PC-3 (cell line): Measurements from ENCODE around the gene CAMK4. TPM values are rescaled to one million over a fixed set of nuclear protein-coding genes. Genes with fewer than 3 reads are reported as not detected.

Experiments used
- ATAC-seq: fragments of 200-7000 bp; cut with Tn5 transposase; 2 replicates; pipeline ENCODE4 v1.9.1; 2020; ENCODE audit warnings: mild to moderate bottlenecking, moderate library complexity
- BruUV-seq: library from RNA; stranded (reverse); fragments of 400-500 nt; replicated peaks from 2 replicates; lab custom pipeline; 2021; lab: Mats Ljungman, UMichigan
- CTCF ChIA-PET: fragments of 300-600 bp; sonication (Branson Sonifier 250); formaldehyde crosslinking; loops from one replicate; lab custom pipeline; 2022; ENCODE audit warnings: antibody characterized with exemption; lab: Charles Lee
- POLR2A ChIA-PET: fragments of 300-600 bp; sonication (Branson Sonifier 250); formaldehyde crosslinking; loops from one replicate; lab custom pipeline; 2022; ENCODE audit warnings: antibody characterized with exemption; ENCODE audit not compliant: unreplicated experiment; lab: Charles Lee
- DNase-seq: peaks from one replicate; pipeline ENCODE4 v3.0.0-alpha.2; 2015
- H2AFZ ChIP-seq: fragments of 300-600 bp; sonication (generic); 2 replicates; pipeline ENCODE4 v1.6.0; 2016; ENCODE audit warnings: antibody characterized with exemption, low read length
- H3F3A ChIP-seq: fragments of 300-600 bp; sonication (generic); one replicate; pipeline ENCODE4 v1.6.0; 2017; ENCODE audit warnings: antibody characterized with exemption, low read length, control low read depth, mild to moderate bottlenecking; ENCODE audit not compliant: unreplicated experiment
- H3K27ac ChIP-seq: fragments of 300-600 bp; sonication (generic); 2 replicates; pipeline ENCODE4 v1.5.1; 2016; ENCODE audit warnings: mild to moderate bottlenecking, low read length
- H3K27me3 ChIP-seq: fragments of 300-600 bp; sonication (generic); 2 replicates; pipeline ENCODE4 v1.6.1; 2016; ENCODE audit warnings: low read length, mixed read lengths
- H3K36me3 ChIP-seq: fragments of 300-600 bp; sonication (generic); 2 replicates; pipeline ENCODE4 v1.6.1; 2016; ENCODE audit warnings: low read depth, mixed run types, low read length, mixed read lengths
- H3K4me1 ChIP-seq: fragments of 300-600 bp; sonication (generic); 2 replicates; pipeline ENCODE4 v1.5.1; 2016; ENCODE audit warnings: low read length; ENCODE audit not compliant: insufficient read depth
- H3K4me2 ChIP-seq: fragments of 300-600 bp; sonication (generic); 2 replicates; pipeline ENCODE4 v1.6.0; 2016; ENCODE audit warnings: low read length
- H3K4me3 ChIP-seq: fragments of 300-600 bp; sonication (generic); 2 replicates; pipeline ENCODE4 v1.5.1; 2016; ENCODE audit warnings: mild to moderate bottlenecking, low read length, mixed read lengths
- H3K79me2 ChIP-seq: fragments of 300-600 bp; sonication (generic); 2 replicates; pipeline ENCODE4 v1.6.1; 2017; ENCODE audit warnings: low read length, mixed read lengths
- H3K9ac ChIP-seq: fragments of 300-600 bp; sonication (generic); 2 replicates; pipeline ENCODE4 v1.6.0; 2016; ENCODE audit warnings: mild to moderate bottlenecking, low read length
- H3K9me2 ChIP-seq: fragments of 300-600 bp; sonication (generic); replicated peaks from 2 replicates; pipeline ENCODE4 v1.6.1; 2016; ENCODE audit warnings: mixed run types, low read length, mixed read lengths
- H3K9me3 ChIP-seq: fragments of 300-600 bp; sonication (generic); 2 replicates; pipeline ENCODE4 v1.6.1; 2016; ENCODE audit warnings: low read length, mixed read lengths
- H4K20me1 ChIP-seq: fragments of 300-600 bp; sonication (generic); 2 replicates; pipeline ENCODE4 v1.6.1; 2016; ENCODE audit warnings: low read length, mixed read lengths
- CTCF ChIP-seq: fragments of 300-600 bp; sonication (generic); conservative IDR thresholded peaks from 2 replicates; pipeline ENCODE4 v1.5.1; 2017; ENCODE audit warnings: antibody characterized with exemption, low read depth, mild to moderate bottlenecking, low read length
- EZH2 ChIP-seq: fragments of 300-600 bp; sonication (generic); IDR thresholded peaks from one replicate; pipeline ENCODE4 v1.6.1; 2017; ENCODE audit warnings: antibody characterized with exemption, mild to moderate bottlenecking, low read length; ENCODE audit not compliant: unreplicated experiment
- EZH2phosphoT487 ChIP-seq: fragments of 300-600 bp; sonication (generic); IDR thresholded peaks from 2 replicates; pipeline ENCODE4 v1.6.1; 2018; ENCODE audit warnings: mild to moderate bottlenecking, antibody characterized with exemption, low read length, borderline replicate concordance
- intact Hi-C: fragments of 100-400 bp; cut with micrococcal nuclease; formaldehyde crosslinking; loops from 2 replicates; pipeline ENCODE4 v1.9.0; 2023
- total RNA-seq: library from RNA; depleted of rRNA; stranded (reverse); fragments of >200 nt; gene quantifications from 2 replicates; pipeline ENCODE4 v1.2.3, GENCODE V29; 2014

The CAMK4 gene
- total RNA-seq, 1 experiment from 2014 or later: 0.55 TPM

GRCh38 chr5:111494355-111494999, 270.3 kb downstream of the CAMK4 start:
- ATAC-seq (no peak), DNase-seq (no peak)
- no peaks in the 10 kb centered on the region for H3K27me3 ChIP-seq
- intact Hi-C loops: no loop called here
- no peak overlapping the region for H3K9ac ChIP-seq
- no peaks in the 10 kb centered on the region for H3K36me3 ChIP-seq
- H3K4me2 ChIP-seq: no peak overlapping the region
- no peaks in the 10 kb centered on the region for H3K79me2 ChIP-seq
- no peak overlapping the region for H2AFZ ChIP-seq
- no peaks in the 10 kb centered on the region for H3K4me1 ChIP-seq
- BruUV-seq: no TSS peak
- no peaks in the 10 kb centered on the region for H3F3A ChIP-seq
- ChIA-PET CTCF (no interaction called here), POLR2A (no interaction called here)
- TF ChIP-seq EZH2phosphoT487 (no peak), CTCF (no peak), EZH2 (no peak)
- no peaks in the 10 kb centered on the region for H4K20me1 ChIP-seq
- no peak overlapping the region for H3K4me3 ChIP-seq
- H3K9me2 ChIP-seq: no peaks in the 10 kb centered on the region
- no peak overlapping the region for H3K27ac ChIP-seq
- no peaks in the 10 kb centered on the region for H3K9me3 ChIP-seq

GRCh38 chr5:111495159-111495558, 271.0 kb downstream of the CAMK4 start:
- CTCF ChIA-PET: no interaction called here
- H3K4me1 ChIP-seq: no peaks in the 10 kb centered on the region

More at GRCh38 chr5:111495159-111495558, 271.0 kb downstream of the CAMK4 start:
- DNase-seq (no peak), ATAC-seq (no peak)
- BruUV-seq: no TSS peak
- no peaks in the 10 kb centered on the region for H3K36me3 ChIP-seq
- intact Hi-C loops: no loop called here
- no peaks in the 10 kb centered on the region for H4K20me1 ChIP-seq
- H3F3A ChIP-seq: no peaks in the 10 kb centered on the region
- H2AFZ ChIP-seq: no peak overlapping the region
- TF ChIP-seq CTCF (no peak), EZH2 (no peak), EZH2phosphoT487 (no peak)
- H3K4me2 ChIP-seq: no peak overlapping the region
- no peaks in the 10 kb centered on the region for H3K9me3 ChIP-seq
- no peak overlapping the region for H3K4me3 ChIP-seq
- H3K27me3 ChIP-seq: no peaks in the 10 kb centered on the region
- no peak overlapping the region for H3K9ac ChIP-seq
- no peaks in the 10 kb centered on the region for H3K79me2 ChIP-seq
- H3K27ac ChIP-seq: no peak overlapping the region
- POLR2A ChIA-PET: no interaction called here
- no peaks in the 10 kb centered on the region for H3K9me2 ChIP-seq
